ENCODE measurements around the gene TWIST2. TPM values are rescaled to one million over a fixed set of nuclear protein-coding genes. Genes with fewer than 3 reads are reported as not detected.

Gene TWIST2
- total RNA-seq, 1 experiment from 2014 or later: 5.0 TPM

DNA sequence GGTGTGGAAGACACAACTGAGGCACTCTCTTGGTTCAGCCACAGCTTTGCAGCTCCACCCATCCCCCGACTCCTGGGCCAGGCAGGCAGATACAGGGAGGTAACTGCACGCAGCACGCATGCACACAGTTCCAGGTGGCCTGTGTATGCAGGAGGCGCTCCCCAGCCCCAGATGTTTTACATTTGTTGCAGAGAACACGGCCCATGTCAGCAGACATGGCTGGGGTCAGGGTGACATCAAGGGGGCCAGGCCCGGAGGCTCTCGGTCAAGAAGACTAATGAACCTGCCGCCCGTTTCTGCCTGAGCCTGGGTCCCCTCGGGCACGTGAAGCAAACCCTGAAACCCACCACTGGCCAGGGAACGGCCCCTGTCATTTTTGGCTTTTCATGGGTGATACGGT, 57.3 kb downstream of the TWIST2 start:
- no peak overlapping the region for H3K4me2 ChIP-seq
- no peaks in the 10 kb centered on the region for H3K4me1 ChIP-seq (replicated peaks; ENCODE audit: insufficient read depth)
- no peaks in the 10 kb centered on the region for H4K20me1 ChIP-seq (ENCODE audit: insufficient read depth)
- BruUV-seq (replicated peaks): no TSS peak
- H3K36me3 ChIP-seq (ENCODE audit: low read depth): no peaks in the 10 kb centered on the region
- peaks cover 19% of the 10 kb centered on the region for H3F3A ChIP-seq (ENCODE audit: insufficient read depth, low read depth)
- no peak for TF ChIP-seq EZH2 (IDR thresholded peaks at IDR 0.05; ENCODE audit: low read depth)
- TF ChIP-seq, protein P1, sequence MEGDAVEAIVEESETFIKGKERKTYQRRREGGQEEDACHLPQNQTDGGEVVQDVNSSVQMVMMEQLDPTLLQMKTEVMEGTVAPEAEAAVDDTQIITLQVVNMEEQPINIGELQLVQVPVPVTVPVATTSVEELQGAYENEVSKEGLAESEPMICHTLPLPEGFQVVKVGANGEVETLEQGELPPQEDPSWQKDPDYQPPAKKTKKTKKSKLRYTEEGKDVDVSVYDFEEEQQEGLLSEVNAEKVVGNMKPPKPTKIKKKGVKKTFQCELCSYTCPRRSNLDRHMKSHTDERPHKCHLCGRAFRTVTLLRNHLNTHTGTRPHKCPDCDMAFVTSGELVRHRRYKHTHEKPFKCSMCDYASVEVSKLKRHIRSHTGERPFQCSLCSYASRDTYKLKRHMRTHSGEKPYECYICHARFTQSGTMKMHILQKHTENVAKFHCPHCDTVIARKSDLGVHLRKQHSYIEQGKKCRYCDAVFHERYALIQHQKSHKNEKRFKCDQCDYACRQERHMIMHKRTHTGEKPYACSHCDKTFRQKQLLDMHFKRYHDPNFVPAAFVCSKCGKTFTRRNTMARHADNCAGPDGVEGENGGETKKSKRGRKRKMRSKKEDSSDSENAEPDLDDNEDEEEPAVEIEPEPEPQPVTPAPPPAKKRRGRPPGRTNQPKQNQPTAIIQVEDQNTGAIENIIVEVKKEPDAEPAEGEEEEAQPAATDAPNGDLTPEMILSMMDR (conservative IDR thresholded peaks at IDR 0.05): no peak
- DNase-seq: no peak
- H3K9me2 ChIP-seq (ENCODE audit: insufficient read depth): no peaks in the 10 kb centered on the region
- H2AFZ ChIP-seq: no peak overlapping the region
- peaks cover 8% of the 10 kb centered on the region; the same call in 1 of the 2 replicates for H3K27me3 ChIP-seq (ENCODE audit: insufficient read depth, low read depth)
- H3K9me3 ChIP-seq (ENCODE audit: insufficient read depth, low read depth): no peaks in the 10 kb centered on the region
- ChIA-PET POLR2A (ENCODE audit: unreplicated experiment) (no interaction called here), CTCF (no interaction called here)
- no peaks in the 10 kb centered on the region for H3K79me2 ChIP-seq (ENCODE audit: low read depth)
- no peak overlapping the region for H3K4me3 ChIP-seq
- no peak overlapping the region for H3K27ac ChIP-seq
- intact Hi-C loops (cut with micrococcal nuclease; ENCODE audit: unreplicated experiment): no loop called here

DNA sequence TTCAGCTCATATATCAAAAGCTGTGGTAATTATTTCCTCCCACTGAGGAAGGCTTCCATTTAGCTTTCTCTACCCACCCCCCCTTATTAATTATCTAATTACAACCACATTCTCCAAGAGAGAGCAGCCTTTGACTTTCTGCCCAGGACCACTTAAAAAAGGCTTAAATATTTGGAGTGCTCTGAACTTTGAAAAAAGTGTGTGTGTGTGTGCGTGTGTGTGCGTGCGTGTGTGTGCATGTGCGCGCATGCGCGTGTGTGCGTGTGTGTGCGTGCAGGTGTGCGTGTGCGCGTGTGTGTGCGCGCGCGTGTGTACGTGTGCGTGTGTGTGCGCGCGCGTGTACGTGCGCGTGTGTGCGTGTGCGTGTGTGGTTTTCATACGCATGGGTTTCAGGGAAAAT, 57.8 kb downstream of the TWIST2 start:
- no peaks in the 10 kb centered on the region for H3K4me1 ChIP-seq (replicated peaks; ENCODE audit: insufficient read depth)
- intact Hi-C loops (cut with micrococcal nuclease; ENCODE audit: unreplicated experiment): no loop called here
- H3K4me2 ChIP-seq: no peak overlapping the region
- no peak overlapping the region for H2AFZ ChIP-seq
- H3K9me3 ChIP-seq (ENCODE audit: insufficient read depth, low read depth): no peaks in the 10 kb centered on the region
- DNase-seq: no peak
- H3K27ac ChIP-seq: no peak overlapping the region
- POLR2A ChIA-PET (ENCODE audit: unreplicated experiment): no interaction called here
- H3K9me2 ChIP-seq (ENCODE audit: insufficient read depth): no peaks in the 10 kb centered on the region
- H3K27me3 ChIP-seq (ENCODE audit: insufficient read depth, low read depth): peaks cover 4% of the 10 kb centered on the region; the same call in 1 of the 2 replicates
- no peaks in the 10 kb centered on the region for H3K36me3 ChIP-seq (ENCODE audit: low read depth)
- no peaks in the 10 kb centered on the region for H3K79me2 ChIP-seq (ENCODE audit: low read depth)
- BruUV-seq (replicated peaks): no TSS peak
- TF ChIP-seq EZH2 (IDR thresholded peaks at IDR 0.05; ENCODE audit: low read depth): no peak
- TF ChIP-seq, protein P1 (conservative IDR thresholded peaks at IDR 0.05): no peak
- no peak overlapping the region for H3K4me3 ChIP-seq
- CTCF ChIA-PET: no interaction called here
- H4K20me1 ChIP-seq (ENCODE audit: insufficient read depth): no peaks in the 10 kb centered on the region
- H3F3A ChIP-seq (ENCODE audit: insufficient read depth, low read depth): peaks cover 23% of the 10 kb centered on the region

DNA sequence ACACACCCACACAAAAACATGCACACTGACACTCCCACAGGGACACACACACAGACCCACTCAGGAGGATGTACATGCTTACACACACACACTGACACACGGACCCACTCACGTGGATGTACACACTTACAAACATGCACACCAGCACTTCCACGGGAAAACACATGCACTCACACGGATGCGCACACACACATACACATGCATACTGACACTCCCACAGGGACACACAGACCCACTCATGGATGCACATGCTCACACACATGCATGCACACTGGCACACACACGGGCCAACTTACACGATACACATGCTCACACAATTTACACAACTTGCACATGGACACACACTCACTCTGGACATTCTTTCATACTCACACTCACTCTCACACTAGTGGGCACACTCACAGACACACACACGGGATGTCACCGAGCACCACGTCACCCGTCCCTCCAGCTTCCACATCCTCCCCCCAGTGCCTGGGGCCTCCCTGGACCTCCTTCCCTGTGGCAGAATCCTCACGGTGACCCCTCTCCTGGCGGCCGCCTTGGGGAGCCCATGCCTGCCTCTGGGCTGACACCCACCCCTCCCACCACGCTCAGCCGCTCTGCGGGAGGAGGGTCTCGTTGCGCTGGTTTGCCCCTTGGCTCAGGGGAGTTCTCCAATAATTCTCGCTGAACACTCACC, 58.5 kb downstream of the TWIST2 start:
- no peak for DNase-seq
- no peaks in the 10 kb centered on the region for H3K9me2 ChIP-seq (ENCODE audit: insufficient read depth)
- no peaks in the 10 kb centered on the region for H3K36me3 ChIP-seq (ENCODE audit: low read depth)
- ChIA-PET CTCF (interaction anchor here (0.6 kb wide), 1 partner anchor 133 kb away, joined by 3 read pairs; no protein-coding TSS in a partner anchor), POLR2A (ENCODE audit: unreplicated experiment) (no interaction called here)
- BruUV-seq (replicated peaks): no TSS peak
- intact Hi-C loops (cut with micrococcal nuclease; ENCODE audit: unreplicated experiment): no loop called here
- no peak overlapping the region for H2AFZ ChIP-seq
- no peaks in the 10 kb centered on the region for H3K79me2 ChIP-seq (ENCODE audit: low read depth)
- H3F3A ChIP-seq (ENCODE audit: insufficient read depth, low read depth): peaks cover 23% of the 10 kb centered on the region
- H4K20me1 ChIP-seq (ENCODE audit: insufficient read depth): no peaks in the 10 kb centered on the region
- H3K27me3 ChIP-seq (ENCODE audit: insufficient read depth, low read depth): 0 out of 2 replicates have a peak, but pooled peaks cover under 1% of the 10 kb centered on the region
- no peak overlapping the region for H3K4me2 ChIP-seq
- no peak overlapping the region for H3K27ac ChIP-seq
- no peak overlapping the region for H3K4me3 ChIP-seq
- no peaks in the 10 kb centered on the region for H3K9me3 ChIP-seq (ENCODE audit: insufficient read depth, low read depth)
- TF ChIP-seq, protein P1 (conservative IDR thresholded peaks at IDR 0.05): no peak
- no peak for TF ChIP-seq EZH2 (IDR thresholded peaks at IDR 0.05; ENCODE audit: low read depth)
- H3K4me1 ChIP-seq (replicated peaks; ENCODE audit: insufficient read depth): no peaks in the 10 kb centered on the region
